ENCODE results near the gene TXN2. TPM values are rescaled to one million over a fixed set of nuclear protein-coding genes. Genes with fewer than 3 reads are reported as not detected.

Gene TXN2
- total RNA-seq, 1 experiment from 2014 or later, result 87.0 TPM

GRCh38 chr22:36425977-36426523 is 55.4 kb downstream of the TXN2 start:
- peak overlapping the region; percentile 74 for H2AFZ ChIP-seq (ENCODE audit: low read depth, low read length, poor library complexity, severe bottlenecking)
- H3K4me1 ChIP-seq (ENCODE audit: control insufficient read depth in 1 of 2, insufficient read depth in 2 of 2, low read length in 2 of 2), result peaks cover 17 to 46% of the 10 kb centered on the region in 2 experiments

GRCh38 chr22:36424901-36425579 is 56.4 kb downstream of the TXN2 start:
- H3K27ac ChIP-seq (ENCODE audit: low read depth, low read length), result no peak overlapping the region
- H3K9me2 ChIP-seq (ENCODE audit: insufficient read depth), result no peaks in the 10 kb centered on the region
- ChIA-PET RAD21 (ENCODE audit: low non-redundant PET in 1 of 2, low total read pairs in 2 of 2, uncharacterized antibody in 2 of 2, unreplicated experiment in 2 of 2) (interaction anchor here (0.7 kb wide), 2 partner anchors 28 to 45 kb away, joined by 3 read pairs; no protein-coding TSS in a partner anchor), CTCF (no interaction called here), POLR2A (interaction anchor here (0.7 to 2.0 kb wide), 3 partner anchors 15 to 49 kb away, joined by 3 to 11 read pairs (median 4); no protein-coding TSS in a partner anchor)
- H4K20me1 ChIP-seq (ENCODE audit: insufficient read depth), result no peaks in the 10 kb centered on the region
- H3K36me3 ChIP-seq (ENCODE audit: control insufficient read depth in 1 of 2, insufficient read depth in 2 of 2, low read length in 2 of 2), result no peaks in the 10 kb centered on the region
- no peaks in the 10 kb centered on the region for H3K27me3 ChIP-seq (ENCODE audit: insufficient read depth, low read length)
- intact Hi-C loops (cut with micrococcal nuclease), result no loop called here
- H3K9me3 ChIP-seq (ENCODE audit: control insufficient read depth in 1 of 2, insufficient read depth in 1 of 2, low read depth in 1 of 2, low read length in 2 of 2), result no peaks in the 10 kb centered on the region
- H3K4me2 ChIP-seq (ENCODE audit: low read length), result no peak overlapping the region
- H3K4me3 ChIP-seq (replicated peaks in 1 of 2; ENCODE audit: low read depth in 1 of 2, low read length in 2 of 2), result no peak overlapping the region
- ATAC-seq (no peak), DNase-seq (ENCODE audit: low read depth, low spot score) (no peak)
- peaks cover 13 to 37% of the 10 kb centered on the region in 2 experiments for H3K4me1 ChIP-seq (ENCODE audit: control insufficient read depth in 1 of 2, insufficient read depth in 2 of 2, low read length in 2 of 2)
- H2AFZ ChIP-seq (ENCODE audit: low read depth, low read length, poor library complexity, severe bottlenecking), result no peak overlapping the region
- H3K79me2 ChIP-seq (ENCODE audit: insufficient read depth, low read length), result no peaks in the 10 kb centered on the region
- no peak overlapping the region for H3K9ac ChIP-seq (ENCODE audit: low read length)
- no TSS peak for BruUV-seq (replicated peaks)
- no peak for TF ChIP-seq ELF1 (IDR thresholded peaks at IDR 0.05; ENCODE audit: borderline replicate concordance, low read depth)
- TF ChIP-seq JUND (IDR thresholded peaks at IDR 0.05), result no peak
- TF ChIP-seq, protein P1, sequence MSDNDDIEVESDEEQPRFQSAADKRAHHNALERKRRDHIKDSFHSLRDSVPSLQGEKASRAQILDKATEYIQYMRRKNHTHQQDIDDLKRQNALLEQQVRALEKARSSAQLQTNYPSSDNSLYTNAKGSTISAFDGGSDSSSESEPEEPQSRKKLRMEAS (IDR thresholded peaks at IDR 0.05), result no peak
- no peak for TF ChIP-seq SIN3A (IDR thresholded peaks at IDR 0.05; ENCODE audit: low read depth)
- TF ChIP-seq ZNF274 (IDR thresholded peaks at IDR 0.05; ENCODE audit: low read depth, low read length), result no peak
- TF ChIP-seq, protein P2, sequence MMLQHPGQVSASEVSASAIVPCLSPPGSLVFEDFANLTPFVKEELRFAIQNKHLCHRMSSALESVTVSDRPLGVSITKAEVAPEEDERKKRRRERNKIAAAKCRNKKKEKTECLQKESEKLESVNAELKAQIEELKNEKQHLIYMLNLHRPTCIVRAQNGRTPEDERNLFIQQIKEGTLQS (IDR thresholded peaks at IDR 0.05), result no peak
- TF ChIP-seq FOSL1 (IDR thresholded peaks at IDR 0.05; ENCODE audit: low read depth), result no peak
- TF ChIP-seq ZFX (IDR thresholded peaks at IDR 0.05), result no peak
- TF ChIP-seq EZH2phosphoT487 (IDR thresholded peaks at IDR 0.05; ENCODE audit: borderline replicate concordance), result no peak
- no peak for TF ChIP-seq YY1 (IDR thresholded peaks at IDR 0.05; ENCODE audit: extremely low read depth, insufficient replicate concordance, low read depth, low read length)
- no peak for TF ChIP-seq POLR2A (IDR thresholded peaks at IDR 0.05; ENCODE audit: borderline replicate concordance, extremely low read depth, insufficient read depth, insufficient read length)
- no peak for TF ChIP-seq POLR2AphosphoS5 (IDR thresholded peaks at IDR 0.05; ENCODE audit: low read depth, low read length)
- TF ChIP-seq SP1 (IDR thresholded peaks at IDR 0.05; ENCODE audit: low read depth), result no peak
- no peak for TF ChIP-seq TCF7L2 (IDR thresholded peaks at IDR 0.05; ENCODE audit: borderline replicate concordance, extremely low read depth, insufficient read depth, insufficient read length)
- TF ChIP-seq ZBTB33 (IDR thresholded peaks at IDR 0.05; ENCODE audit: extremely low read depth, insufficient replicate concordance, low read length), result no peak

More at GRCh38 chr22:36425977-36426523, 55.4 kb downstream of the TXN2 start:
- no peaks in the 10 kb centered on the region for H3K9me3 ChIP-seq (ENCODE audit: control insufficient read depth in 1 of 2, insufficient read depth in 1 of 2, low read depth in 1 of 2, low read length in 2 of 2)
- DNase-seq (ENCODE audit: low read depth, low spot score) (no peak), ATAC-seq (peak; percentile 69)
- H3K9ac ChIP-seq (ENCODE audit: low read length), result no peak overlapping the region
- no peaks in the 10 kb centered on the region for H4K20me1 ChIP-seq (ENCODE audit: insufficient read depth)
- ChIA-PET POLR2A (interaction anchor here (2.0 kb wide), 1 partner anchor 16 kb away, joined by 11 read pairs; no protein-coding TSS in a partner anchor), CTCF (no interaction called here), RAD21 (ENCODE audit: low non-redundant PET in 1 of 2, low total read pairs in 2 of 2, uncharacterized antibody in 2 of 2, unreplicated experiment in 2 of 2) (no interaction called here)
- no peak overlapping the region for H3K4me3 ChIP-seq (replicated peaks in 1 of 2; ENCODE audit: low read depth in 1 of 2, low read length in 2 of 2)
- no peaks in the 10 kb centered on the region for H3K27me3 ChIP-seq (ENCODE audit: insufficient read depth, low read length)
- peak overlapping the region; percentile 53 for H3K4me2 ChIP-seq (ENCODE audit: low read length)
- TF ChIP-seq CEBPB (IDR thresholded peaks at IDR 0.05; ENCODE audit: low read depth) (no peak), SP1 (IDR thresholded peaks at IDR 0.05; ENCODE audit: low read depth) (no peak), ZFX (IDR thresholded peaks at IDR 0.05) (no peak), TCF7L2 (IDR thresholded peaks at IDR 0.05; ENCODE audit: borderline replicate concordance, extremely low read depth, insufficient read depth, insufficient read length) (no peak)
- H3K27ac ChIP-seq (ENCODE audit: low read depth, low read length), result peak overlapping the region; percentile 41; the same call in 1 of the 2 replicates
- intact Hi-C loops (cut with micrococcal nuclease), result no loop called here
- no peaks in the 10 kb centered on the region for H3K36me3 ChIP-seq (ENCODE audit: control insufficient read depth in 1 of 2, insufficient read depth in 2 of 2, low read length in 2 of 2)
- BruUV-seq (replicated peaks), result no TSS peak
- no peaks in the 10 kb centered on the region for H3K79me2 ChIP-seq (ENCODE audit: insufficient read depth, low read length)
- H3K9me2 ChIP-seq (ENCODE audit: insufficient read depth), result no peaks in the 10 kb centered on the region
